GM19438 (cell line): Measurements from ENCODE around the gene EXO5.
A peak's percentile ranks its signal among the peaks of the same experiment; 100 is the strongest.
"Not testable (repeated sequence)": the region's sequence is repeated elsewhere in the genome, so short reads cannot be mapped to it uniquely, and the experiment has no call there.

ENCODE experiments used
- ATAC-seq: cut with Tn5 transposase; IDR thresholded peaks from one replicate; pipeline ENCODE4 v1.9.1; 2021; ENCODE audit warnings: low read depth; ENCODE audit not compliant: unreplicated experiment

Gene EXO5, protein sequence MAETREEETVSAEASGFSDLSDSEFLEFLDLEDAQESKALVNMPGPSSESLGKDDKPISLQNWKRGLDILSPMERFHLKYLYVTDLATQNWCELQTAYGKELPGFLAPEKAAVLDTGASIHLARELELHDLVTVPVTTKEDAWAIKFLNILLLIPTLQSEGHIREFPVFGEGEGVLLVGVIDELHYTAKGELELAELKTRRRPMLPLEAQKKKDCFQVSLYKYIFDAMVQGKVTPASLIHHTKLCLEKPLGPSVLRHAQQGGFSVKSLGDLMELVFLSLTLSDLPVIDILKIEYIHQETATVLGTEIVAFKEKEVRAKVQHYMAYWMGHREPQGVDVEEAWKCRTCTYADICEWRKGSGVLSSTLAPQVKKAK

DNA sequence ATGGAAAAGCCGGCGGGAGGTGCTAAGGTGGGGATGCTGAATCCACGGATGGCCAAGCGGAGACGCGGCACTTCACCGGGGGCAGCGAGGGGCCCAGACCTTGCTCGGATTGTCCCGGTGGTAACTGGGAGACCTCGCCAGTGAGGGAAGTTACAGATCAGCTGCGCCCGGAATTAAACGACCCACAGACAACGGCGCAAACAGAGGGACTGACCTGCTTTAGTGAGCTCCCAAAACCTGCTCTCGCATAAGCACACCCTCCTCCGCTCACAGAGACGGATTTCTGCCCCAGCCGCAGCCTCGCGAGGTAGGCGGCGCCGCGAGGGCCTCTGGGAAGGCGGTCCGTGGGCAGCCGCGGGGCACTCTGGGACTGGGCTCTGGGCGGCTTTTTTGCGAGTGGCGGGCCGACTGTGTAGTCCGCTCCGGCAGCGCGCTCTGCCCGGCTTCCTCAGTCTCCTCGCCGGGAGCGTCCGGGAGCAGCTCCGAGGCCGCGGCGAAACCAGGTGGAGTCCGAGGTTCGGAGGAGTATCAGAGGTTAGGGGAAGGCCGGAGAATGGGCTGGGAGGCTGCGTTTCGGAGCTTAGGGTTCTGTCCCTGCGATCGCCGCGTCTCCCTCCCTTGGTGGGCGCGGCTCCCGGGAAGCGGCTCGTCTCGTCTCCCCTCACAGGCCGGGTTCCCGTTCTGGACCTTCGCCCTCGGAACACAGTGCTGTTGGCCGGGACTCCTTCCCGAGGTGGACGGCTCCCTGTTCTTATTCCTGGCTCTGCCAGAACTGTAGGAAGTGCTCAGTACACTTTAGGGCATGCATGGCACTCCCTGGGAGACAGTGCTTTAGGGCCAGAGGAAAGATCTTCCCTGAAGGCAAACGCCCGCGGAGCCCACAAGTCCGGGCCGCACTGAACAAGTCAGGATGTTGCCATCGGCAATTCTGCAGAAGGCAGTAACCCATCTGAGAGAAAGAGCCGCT lies at the start of gene EXO5:
Gene EXO5, plus strand, starts transcription at position 393 of the 967 bp plus-strand sequence. CDS start 5,778 bp downstream, outside the sequence.
- peak; percentile 89 for ATAC-seq

DNA sequence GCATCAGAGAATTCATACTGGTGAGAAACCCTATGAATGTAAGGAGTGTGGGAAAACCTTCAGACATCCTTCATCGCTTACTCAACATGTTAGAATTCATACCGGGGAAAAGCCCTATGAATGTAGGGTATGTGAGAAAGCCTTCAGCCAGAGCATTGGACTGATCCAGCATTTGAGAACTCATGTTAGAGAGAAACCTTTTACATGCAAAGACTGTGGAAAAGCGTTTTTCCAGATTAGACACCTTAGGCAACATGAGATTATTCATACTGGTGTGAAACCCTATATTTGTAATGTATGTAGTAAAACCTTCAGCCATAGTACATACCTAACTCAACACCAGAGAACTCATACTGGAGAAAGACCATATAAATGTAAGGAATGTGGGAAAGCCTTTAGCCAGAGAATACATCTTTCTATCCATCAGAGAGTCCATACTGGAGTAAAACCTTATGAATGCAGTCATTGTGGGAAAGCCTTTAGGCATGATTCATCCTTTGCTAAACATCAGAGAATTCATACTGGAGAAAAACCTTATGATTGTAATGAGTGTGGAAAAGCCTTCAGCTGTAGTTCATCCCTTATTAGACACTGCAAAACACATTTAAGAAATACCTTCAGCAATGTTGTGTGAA lies 45.5 kb upstream of the EXO5 start:
- no peak for ATAC-seq

DNA sequence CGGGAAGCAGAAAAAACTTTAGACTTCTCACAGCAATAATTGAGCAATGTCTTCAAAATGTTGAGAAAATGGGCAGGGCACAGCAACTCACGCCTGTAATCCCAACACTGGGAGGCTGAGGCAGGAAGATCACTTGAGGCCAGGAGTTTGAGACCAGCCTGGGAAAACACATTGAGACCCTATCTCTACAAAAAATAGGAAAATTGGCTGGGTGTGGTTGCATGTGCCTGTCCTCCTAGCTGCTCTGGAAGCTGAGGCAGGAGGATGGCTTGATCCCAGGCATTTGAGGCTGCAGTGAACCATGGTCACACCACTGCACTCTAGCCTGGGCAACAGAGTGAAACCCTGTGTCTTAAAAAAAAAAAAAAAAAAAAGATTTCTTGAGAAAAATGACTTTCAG lies 39.2 kb upstream of the EXO5 start:
- no peak for ATAC-seq

DNA sequence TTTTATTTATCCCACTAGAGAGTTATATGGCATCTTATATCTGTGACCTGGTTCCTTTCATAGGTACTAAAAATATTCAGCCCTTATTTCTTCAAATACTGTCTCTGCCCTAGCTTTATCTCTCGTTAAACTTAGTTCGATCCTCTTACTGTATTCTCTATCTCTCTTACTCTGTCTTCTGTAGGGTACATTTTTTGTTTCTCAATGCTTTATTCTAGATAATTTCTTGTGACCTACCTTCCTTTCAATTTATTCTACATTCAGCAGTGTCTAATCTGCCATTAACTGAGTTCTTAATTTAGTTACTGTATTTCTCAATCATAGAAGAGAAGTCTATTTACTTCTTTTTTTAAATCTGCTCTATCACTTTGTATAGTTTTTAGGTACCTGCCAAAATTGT lies 33.3 kb upstream of the EXO5 start:
- ATAC-seq: no peak

DNA sequence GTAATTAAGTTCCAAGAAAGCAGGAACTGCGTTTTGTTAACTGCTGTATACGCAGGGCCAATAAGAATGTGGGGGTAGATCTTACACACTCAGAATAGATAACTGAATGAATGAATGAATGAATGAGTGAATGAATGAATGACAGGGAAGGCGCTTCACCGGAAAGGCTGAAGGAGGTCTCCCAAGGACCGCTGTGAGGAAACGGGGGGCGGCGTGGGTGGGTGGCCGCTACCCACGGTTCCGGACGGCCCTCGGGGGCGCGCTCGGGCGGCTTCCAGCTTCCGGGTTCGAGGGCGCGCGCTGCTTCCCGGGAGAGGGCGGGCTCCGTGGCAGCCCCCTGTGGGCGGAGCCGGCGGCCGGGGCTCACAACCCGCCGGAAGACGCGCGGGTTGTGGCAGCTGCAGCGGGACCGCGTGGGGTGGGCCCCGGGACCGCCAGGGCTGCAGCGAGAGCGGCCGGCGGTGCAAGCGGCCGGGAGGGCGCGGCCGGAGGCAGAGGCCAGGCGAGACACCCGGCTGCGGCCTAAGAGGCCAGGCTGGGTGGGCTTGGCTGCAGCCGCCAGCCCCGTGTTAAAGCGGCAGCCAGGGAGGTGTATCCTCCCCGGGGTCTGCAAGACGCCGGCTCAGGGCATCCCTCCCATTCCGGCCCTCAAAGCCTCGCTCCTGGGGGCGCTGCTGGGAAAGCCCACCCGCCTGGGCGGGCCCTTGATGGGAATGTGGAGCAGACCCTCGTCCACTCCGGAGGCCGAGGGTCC lies 31.5 kb upstream of the EXO5 start, which contains the start of gene ZFP69:
Gene ZFP69, plus strand, starts transcription at position 367 of the 754 bp plus-strand sequence. CDS start 2,072 bp downstream, outside the sequence.
- peak; percentile 45 for ATAC-seq

DNA sequence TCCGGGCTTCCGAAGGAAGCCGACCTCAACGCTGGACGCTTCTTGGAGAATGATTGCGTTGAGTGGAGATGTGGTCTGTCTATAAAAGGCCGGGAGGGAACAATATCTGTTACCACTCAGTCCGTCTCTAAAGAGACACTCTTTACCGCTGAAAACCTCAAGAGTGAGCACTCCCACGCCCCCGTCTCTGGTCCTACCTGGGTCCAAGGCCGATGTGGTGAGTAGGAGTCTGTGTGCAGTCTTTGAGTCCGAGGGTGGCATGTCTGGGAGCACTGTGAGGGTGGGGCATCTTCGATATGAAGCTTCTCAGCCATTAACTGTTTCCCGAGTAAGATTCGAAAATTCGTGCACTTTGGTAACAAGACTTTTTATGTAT lies 30.9 kb upstream of the EXO5 start:
- ATAC-seq: no peak

DNA sequence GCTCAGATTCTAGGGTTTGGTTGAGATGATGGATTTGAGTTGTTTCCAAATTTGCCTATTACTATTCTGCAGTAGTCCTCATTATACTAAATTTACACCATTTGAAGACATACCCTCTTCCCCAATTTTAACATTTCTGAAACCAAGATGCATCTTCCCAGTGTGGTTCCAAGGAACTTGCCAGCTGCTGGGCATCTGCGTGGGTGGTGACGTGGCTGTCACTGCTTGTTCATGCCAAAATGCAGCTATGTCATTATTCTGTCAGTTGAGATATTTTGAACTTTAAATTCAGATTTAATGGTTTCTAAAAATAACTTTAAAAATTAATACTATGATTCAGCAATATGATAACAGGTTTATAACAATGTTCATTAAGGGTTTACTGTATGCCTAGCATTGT lies 30.3 kb upstream of the EXO5 start:
- no peak for ATAC-seq

DNA sequence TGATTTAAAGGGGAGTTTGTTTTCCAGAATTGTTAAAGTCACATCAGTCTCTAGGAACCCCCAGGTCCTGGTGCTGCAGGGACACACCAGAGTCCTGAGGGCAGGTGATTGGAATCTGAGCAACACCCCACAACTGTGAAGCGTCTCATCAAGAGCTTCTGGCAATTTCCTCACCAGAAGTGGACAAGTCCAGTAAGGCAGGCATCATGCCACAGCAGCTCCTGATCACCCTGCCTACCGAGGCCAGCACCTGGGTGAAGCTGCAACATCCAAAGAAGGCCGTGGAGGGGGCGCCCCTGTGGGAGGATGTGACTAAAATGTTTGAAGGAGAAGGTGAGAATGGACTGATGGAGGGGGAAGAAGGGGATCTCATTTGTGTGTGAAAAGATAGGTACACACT lies 29.4 kb upstream of the EXO5 start:
- no peak for ATAC-seq

DNA sequence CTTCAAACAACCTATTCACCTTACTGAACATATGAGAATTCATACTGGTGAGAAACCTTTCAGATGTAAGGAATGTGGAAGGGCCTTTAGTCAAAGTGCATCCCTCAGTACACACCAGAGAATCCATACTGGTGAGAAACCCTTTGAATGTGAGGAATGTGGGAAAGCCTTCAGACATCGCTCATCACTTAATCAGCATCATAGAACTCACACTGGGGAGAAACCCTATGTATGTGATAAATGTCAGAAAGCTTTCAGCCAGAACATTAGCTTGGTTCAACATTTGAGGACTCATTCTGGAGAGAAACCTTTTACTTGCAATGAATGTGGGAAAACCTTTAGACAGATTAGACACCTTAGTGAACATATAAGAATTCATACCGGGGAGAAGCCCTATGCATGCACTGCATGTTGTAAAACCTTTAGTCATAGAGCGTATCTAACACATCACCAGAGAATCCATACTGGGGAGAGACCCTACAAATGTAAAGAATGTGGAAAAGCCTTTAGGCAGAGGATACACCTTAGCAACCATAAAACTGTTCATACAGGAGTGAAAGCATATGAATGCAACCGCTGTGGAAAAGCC lies 13.2 kb upstream of the EXO5 start:
- ATAC-seq: no peak

DNA sequence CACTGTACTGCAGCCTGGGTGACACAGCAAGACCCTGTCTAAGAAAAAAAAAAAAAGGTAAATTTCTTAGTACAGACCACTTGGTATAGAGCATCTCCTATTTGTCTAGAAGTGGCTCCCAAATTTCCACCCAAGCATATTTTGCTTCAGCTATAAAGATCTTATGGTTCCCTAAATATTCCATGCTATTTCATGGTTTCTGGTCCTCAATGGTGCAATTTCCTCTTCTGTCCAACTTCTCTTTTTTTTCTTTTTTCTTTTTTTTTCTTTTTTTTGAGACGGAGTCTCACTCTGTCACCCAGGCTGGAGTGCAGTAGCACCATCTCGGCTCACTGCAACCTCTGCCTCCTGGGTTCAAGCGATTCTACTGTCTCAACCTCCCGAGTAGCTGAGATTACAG lies 5.9 kb upstream of the EXO5 start:
- ATAC-seq: not testable (repeated sequence)

DNA sequence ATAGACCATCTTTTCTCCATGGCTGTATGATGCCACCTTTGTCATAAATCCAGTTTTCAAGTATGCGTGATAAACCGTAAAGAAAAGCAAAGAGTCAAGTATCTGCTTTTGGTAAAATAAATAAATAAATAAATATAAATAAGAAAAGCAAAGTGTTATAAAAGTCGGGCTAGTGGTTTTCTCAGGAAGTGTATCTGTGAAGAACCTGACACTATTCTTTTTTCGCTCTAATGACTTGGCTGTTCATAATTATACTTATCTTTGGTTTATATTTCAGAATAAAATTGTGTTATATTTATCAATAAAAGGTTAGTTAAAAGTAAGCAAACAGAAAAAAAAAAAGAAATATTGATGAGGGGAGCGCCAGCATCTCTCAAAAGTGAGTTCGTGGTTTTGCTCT lies 594 bp upstream of the EXO5 start:
- ATAC-seq: no peak

DNA sequence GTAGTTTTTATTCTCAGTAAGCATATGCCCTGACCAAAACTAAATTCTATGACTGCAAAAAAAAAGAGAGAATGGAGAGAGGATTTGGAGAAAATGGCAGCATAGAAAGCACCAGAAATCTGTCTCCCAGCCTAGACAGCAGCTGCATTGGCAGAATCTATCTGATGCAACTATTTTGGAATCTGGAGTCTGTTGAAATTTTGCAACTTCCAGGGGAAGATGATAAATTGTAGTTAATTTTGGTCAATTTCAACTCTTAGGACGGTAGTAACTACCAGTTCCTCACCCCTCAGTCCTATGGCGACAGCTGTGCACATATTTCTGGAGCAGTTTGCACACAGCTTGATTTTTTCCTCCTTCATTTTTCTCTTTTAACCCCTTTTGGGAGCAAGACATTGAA lies 10.9 kb downstream of the EXO5 start:
- no peak for ATAC-seq

DNA sequence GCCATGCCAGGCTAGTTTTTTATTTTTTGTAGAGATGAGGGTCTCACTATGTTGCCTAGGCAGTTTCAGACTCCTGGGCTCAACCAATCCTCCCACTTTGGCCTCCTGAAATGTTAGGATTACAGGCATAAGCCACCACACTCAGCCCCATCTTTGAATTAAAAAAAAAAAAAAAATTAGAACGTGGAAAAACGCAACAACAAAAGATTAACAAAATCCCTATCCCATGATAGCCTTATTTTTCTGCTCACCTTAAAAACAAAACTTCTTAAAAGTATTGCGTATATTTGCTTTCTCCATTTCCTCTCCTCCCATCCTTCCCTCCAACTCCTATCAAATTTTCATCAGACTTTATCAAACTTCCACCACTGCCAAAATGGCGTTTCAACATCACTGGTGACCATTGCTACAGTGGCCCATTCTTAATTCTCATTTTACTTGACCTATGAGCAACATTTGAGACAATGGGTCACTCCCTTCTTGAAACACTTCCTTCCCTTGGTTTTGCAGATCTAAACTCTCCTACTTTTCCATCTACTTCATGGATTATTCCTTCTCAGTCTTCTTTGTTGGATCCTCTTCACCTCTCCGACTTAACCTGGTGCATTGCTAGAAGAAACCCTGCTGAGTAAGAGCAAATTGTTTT lies 22.3 kb downstream of the EXO5 start:
- ATAC-seq: peak; percentile 12

DNA sequence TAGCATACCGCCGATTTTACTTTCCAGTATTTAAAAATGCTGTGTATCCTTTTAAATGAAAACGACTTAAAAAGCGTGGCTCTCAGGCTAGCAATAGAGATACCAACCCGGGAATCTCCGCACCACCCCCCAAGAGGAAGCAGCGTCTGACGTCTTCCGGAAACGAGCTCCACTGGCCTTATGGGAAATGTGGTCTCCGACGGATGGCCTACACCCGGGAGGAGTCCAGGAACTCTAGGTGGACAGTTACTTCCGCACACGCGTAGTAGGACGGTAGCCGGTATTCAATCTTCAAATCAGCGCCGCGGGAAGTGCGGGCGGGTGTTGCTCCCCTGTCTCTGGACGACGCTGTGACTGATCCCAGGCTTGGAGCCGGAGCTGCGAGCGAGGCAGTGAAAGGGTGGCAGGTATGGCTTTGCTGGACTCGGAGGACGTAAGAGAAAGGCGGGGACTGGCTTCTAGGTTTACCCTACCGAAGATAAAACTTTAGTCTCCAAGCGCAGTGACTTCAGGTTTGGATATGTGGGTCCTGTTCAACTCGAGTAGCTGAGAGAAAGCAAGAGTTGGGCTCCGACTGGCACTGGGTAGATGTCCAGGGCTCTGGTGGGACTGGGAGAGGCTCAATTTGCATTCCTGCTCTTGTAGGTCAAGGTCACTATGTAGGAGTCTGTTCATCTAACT lies 23.0 kb downstream of the EXO5 start, which contains the start of gene ZNF684:
Gene ZNF684, plus strand, starts transcription at position 257 of the 681 bp plus-strand sequence. CDS start 1,530 bp downstream, outside the sequence.
- ATAC-seq: peak; percentile 97

DNA sequence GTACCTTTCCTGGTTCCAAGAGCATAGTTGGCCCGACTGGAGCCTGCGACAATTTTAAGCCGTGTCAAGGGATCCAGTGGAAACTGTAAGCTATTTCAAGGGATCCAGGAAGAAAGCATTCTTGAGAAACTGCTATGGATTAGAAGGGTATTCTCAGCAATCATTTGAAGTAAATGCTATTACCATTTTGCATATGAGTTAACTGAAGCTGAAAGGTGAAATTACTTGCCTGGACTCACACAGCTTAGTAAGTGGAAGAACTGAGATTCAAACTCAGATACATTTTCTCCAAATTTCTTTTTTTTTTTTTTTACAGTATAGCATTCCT lies 23.5 kb downstream of the EXO5 start:
- no peak for ATAC-seq

DNA sequence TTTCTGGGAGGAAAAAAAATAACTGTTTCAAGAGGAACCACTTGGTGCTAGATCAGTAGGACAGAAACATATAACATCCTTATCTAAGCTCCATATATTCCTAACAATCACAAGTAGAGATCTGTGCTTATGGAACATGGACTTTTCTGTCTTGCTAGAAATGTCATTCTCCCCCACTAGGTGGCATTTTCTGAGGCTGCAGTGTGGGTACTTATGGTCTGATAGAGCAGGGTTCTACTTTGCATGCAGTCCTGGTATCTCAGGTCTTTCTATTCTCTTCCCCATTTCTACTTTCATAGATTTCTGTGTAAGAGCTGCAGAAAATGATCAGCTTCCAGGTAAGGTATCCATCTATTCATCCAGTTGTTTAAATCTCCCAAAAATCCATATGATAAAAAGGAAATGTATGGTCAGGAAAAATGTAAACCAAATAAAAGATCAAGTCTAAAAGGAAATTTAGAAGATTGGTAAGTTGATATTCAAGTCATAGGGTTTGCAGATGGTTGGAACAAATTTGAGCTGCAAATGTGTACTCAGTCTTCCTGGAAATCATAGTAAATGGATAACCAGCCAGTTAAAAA lies 24.4 kb downstream of the EXO5 start:
- ATAC-seq: no peak

DNA sequence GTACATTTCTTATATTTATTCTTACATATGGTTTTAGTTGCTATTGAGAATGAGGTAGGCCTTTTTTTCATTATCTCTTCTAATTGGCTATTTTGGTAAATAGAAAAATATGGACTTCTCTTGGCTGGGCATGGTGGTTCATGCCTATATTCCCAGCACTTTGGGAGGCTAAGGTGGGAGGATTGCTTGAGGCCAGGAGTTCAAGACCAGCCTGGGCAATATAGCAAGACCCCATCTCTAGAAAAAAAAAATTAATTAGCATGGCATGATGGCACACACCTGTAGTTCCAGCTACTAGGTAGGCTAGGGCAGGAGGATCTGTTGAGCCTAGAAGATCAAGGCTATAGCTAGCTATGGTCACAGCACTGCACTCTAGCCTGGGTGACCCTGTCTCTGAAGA lies 26.0 kb downstream of the EXO5 start:
- ATAC-seq: no peak

DNA sequence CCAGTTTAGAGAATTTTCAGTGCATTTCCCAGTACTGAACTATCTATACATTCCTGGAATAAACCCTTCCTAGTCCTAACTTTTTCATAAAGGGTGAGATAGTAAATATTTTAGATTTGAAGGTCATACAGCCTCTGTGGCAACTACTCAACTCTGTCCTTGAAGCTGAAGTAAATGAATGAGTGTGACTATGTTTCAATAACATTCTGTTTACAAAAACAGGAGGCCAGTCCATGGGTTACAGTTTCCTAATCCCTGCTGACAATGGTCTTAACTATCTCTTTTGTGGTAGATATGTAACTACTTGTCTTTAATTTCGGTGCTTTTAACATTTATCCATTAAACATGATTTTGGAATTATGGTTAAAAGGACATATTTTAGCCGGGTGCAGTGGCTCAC lies 27.2 kb downstream of the EXO5 start:
- ATAC-seq: no peak

DNA sequence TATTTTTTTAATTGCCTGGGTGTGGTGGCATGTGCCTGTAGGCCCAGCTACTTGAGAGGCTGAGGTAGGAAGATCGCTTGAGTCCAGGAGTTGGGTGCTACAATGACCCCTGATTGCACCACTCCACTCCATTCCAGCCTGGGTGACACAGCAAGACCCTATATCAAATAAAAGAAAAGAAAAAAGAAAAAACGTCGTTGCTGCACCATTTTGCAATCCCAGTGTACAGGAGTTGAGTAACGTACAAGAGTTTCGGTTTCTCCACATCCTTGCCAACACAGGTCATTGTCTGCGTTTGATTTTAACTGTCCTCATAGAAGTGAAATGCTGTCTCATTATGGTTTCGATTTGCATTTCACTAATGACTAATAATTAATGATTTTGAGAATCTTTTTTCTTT lies 30.8 kb downstream of the EXO5 start:
- no peak for ATAC-seq
